ENCODE results near the gene ABCD1. TPM values are rescaled to one million over a fixed set of nuclear protein-coding genes. Genes with fewer than 3 reads are reported as not detected.
"Not testable (repeated sequence)": the region's sequence is repeated elsewhere in the genome, so short reads cannot be mapped to it uniquely, and the experiment has no call there.

Gene ABCD1
- total RNA-seq (1 to 10 TPM; 8.6 to 9.2 TPM), total RNA-seq (2.4 to 18.7 (median 8.1) reads per million in 172 experiments)
- polyA plus RNA-seq (2013, experiment 1 of 2), result 9.3 TPM
- 9.4 TPM for polyA plus RNA-seq (2013, experiment 2 of 2)

DNA sequence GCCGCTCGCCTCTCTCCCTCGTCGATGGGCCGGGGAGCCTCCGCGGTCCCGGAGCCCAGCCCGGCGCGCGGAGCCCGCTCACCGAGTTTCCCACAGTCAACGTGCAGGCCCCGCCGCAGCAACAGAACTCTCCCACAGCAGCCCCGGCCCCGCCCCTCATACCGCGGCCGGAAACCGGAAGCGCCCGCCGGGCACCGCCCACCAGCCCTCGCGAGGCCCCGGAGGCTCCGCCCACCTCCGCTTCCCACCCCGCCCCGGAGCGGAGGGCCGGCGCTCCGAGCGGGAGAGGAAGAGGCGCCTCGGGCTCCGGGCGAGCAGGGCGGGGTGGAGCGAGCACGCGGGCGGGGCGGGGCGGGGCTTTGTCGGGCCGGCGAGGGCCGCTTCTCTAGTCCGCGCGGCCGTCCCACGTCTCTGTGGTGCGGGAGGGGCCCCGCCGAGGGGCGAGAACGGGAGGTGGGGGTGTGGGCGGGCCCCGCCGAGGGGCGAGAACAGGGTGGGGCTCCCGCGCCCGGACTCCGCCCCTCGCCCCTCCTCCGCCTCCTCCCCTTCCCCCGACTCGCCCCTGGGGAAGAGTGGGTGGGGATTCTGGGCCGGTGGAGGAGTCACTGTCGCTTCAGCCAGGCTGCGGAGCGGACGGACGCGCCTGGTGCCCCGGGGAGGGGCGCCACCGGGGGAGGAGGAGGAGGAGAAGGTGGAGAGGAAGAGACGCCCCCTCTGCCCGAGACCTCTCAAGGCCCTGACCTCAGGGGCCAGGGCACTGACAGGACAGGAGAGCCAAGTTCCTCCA lies at the start of gene ABCD1, which contains the start of gene BCAP31:
TSS of gene ABCD1 (plus strand) at position 605 of the 787 bp plus-strand sequence. CDS start 411 bp downstream, outside the sequence.
TSS of gene BCAP31 (minus strand) at position 136 of the 787 bp plus-strand sequence. CDS start 1,143 bp downstream, outside the sequence.
- H3K36me3 ChIP-seq (ENCODE audit: insufficient read depth, low read length), result peaks cover 16% of the 10 kb centered on the region
- peaks cover 20% of the 10 kb centered on the region for H3K36me3 Mint-ChIP-seq (ENCODE audit: low read depth)
- H3K27me3 ChIP-seq (ENCODE audit: control insufficient read depth in 1 of 2, insufficient read depth in 2 of 2, low read length in 2 of 2), result no peaks in the 10 kb centered on the region
- peak within 1 kb of the TSS; percentile 68 to 72 for H3K27ac ChIP-seq (ENCODE audit: low read depth in 1 of 2, low read length in 2 of 2)
- peak within 1 kb of the TSS; percentile 68 for H3K4me3 ChIP-seq (ENCODE audit: low read length)
- H3K4me1 ChIP-seq (ENCODE audit: insufficient read depth, low read length), result peaks cover 59% of the 10 kb centered on the region
- peaks cover 26% of the 10 kb centered on the region for H3K4me1 Mint-ChIP-seq (ENCODE audit: low read depth)
- peak; percentile 76 to 94 (median 86) for DNase-seq
- intact Hi-C loops (cut with DNase I, micrococcal nuclease), result loop anchor here in 1 of 2 experiments (5.0 kb wide), 2 partner anchors 68 to 122 kb away; partner anchors contain the start of genes IDH3G and SSR4
- no peaks in the 10 kb centered on the region for H3K27me3 Mint-ChIP-seq
- H3K9me3 ChIP-seq (ENCODE audit: control insufficient read depth in 1 of 2, insufficient read depth in 1 of 2, low read length in 2 of 2), result no peaks in the 10 kb centered on the region
- ChIA-PET CTCF (interaction anchor here (0.7 to 0.8 kb wide), 2 partner anchors 12 to 686 kb away, joined by 3 to 5 read pairs; no protein-coding TSS in a partner anchor), POLR2A (interaction anchor here (0.6 to 1.0 kb wide), 3 partner anchors 25 to 257 kb away, joined by 3 read pairs; partner anchors contain the start of genes IDH3G and SSR4)
- TF ChIP-seq, protein P1, sequence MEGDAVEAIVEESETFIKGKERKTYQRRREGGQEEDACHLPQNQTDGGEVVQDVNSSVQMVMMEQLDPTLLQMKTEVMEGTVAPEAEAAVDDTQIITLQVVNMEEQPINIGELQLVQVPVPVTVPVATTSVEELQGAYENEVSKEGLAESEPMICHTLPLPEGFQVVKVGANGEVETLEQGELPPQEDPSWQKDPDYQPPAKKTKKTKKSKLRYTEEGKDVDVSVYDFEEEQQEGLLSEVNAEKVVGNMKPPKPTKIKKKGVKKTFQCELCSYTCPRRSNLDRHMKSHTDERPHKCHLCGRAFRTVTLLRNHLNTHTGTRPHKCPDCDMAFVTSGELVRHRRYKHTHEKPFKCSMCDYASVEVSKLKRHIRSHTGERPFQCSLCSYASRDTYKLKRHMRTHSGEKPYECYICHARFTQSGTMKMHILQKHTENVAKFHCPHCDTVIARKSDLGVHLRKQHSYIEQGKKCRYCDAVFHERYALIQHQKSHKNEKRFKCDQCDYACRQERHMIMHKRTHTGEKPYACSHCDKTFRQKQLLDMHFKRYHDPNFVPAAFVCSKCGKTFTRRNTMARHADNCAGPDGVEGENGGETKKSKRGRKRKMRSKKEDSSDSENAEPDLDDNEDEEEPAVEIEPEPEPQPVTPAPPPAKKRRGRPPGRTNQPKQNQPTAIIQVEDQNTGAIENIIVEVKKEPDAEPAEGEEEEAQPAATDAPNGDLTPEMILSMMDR (IDR thresholded peaks at IDR 0.05), result no peak
- peak within 1 kb of the TSS; percentile 84 for H3K27ac Mint-ChIP-seq
- H3K4me3 Mint-ChIP-seq, result peak within 1 kb of the TSS; percentile 91
- peak; percentile 74 for ATAC-seq (ENCODE audit: poor library complexity)
- no peaks in the 10 kb centered on the region for H3K9me3 Mint-ChIP-seq

DNA sequence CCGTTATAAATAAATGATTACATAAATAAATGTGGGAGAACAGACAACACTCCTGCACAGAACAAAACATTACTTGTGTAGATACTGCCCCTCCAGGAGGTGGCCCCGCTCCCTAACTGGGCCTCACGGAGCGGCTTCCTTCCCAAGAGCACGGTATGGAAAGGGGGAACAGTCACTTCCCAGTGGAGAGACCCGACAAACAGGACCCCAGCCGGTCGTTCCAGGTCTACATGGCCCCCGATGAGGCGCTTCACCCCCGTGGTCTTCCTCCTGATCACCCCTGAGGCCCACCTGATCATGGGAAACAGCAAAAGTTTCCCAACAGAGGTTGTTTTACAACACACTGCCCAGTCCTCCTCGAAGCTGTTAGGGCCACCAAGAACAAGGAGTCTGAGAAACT lies 43.5 kb upstream of the ABCD1 start:
- no peaks in the 10 kb centered on the region for H3K4me1 Mint-ChIP-seq (ENCODE audit: low read depth)
- POLR2A ChIA-PET, result no interaction called here
- no peak overlapping the region for H3K27ac Mint-ChIP-seq
- no peak for DNase-seq
- peaks cover 7% of the 10 kb centered on the region for H3K27me3 Mint-ChIP-seq
- intact Hi-C loops (cut with DNase I, micrococcal nuclease), result loop anchor here in 1 of 2 experiments (10.0 kb wide), 1 partner anchor 74 kb away; no protein-coding TSS in a partner anchor
- Histone ChIP-seq H3K27ac (ENCODE audit: low read depth in 1 of 2, low read length in 2 of 2) (no peak overlapping the region), H3K4me1 (ENCODE audit: insufficient read depth, low read length) (no peaks in the 10 kb centered on the region), H3K27me3 (ENCODE audit: control insufficient read depth in 1 of 2, insufficient read depth in 2 of 2, low read length in 2 of 2) (no peaks in the 10 kb centered on the region), H3K9me3 (ENCODE audit: control insufficient read depth in 1 of 2, insufficient read depth in 1 of 2, low read length in 2 of 2) (no peaks in the 10 kb centered on the region), H3K4me3 (ENCODE audit: low read length) (no peak overlapping the region), H3K36me3 (ENCODE audit: insufficient read depth, low read length) (no peaks in the 10 kb centered on the region)
- no peaks in the 10 kb centered on the region for H3K36me3 Mint-ChIP-seq (ENCODE audit: low read depth)
- TF ChIP-seq, protein P1 (IDR thresholded peaks at IDR 0.05), result no peak
- CTCF ChIA-PET, result no interaction called here
- H3K4me3 Mint-ChIP-seq, result no peak overlapping the region
- no peaks in the 10 kb centered on the region for H3K9me3 Mint-ChIP-seq
- no peak for ATAC-seq (ENCODE audit: poor library complexity)

DNA sequence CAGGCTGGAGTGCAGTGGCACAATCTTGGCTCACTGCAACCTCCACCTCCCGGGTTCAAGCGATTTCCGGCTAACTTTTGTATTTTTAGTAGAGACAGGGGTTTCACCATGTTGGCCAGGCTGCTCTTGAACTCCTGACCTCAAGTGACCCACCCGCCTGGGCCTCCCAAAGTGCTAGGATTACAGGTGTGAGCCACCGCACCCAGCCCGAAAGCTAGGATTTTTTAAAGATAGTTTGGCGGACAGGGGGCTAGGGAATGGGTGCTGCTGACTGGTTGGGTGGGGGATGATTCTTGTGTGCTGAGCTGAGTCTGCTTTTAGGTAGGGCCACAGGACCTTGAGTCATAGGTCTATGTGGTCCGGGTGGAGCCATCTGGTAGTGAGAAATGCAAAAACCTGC lies 41.2 kb upstream of the ABCD1 start:
- H3K36me3 Mint-ChIP-seq (ENCODE audit: low read depth); H3K27ac ChIP-seq (ENCODE audit: low read depth in 1 of 2, low read length in 2 of 2); CTCF ChIA-PET; H3K4me1 Mint-ChIP-seq (ENCODE audit: low read depth); H3K27me3 ChIP-seq (ENCODE audit: control insufficient read depth in 1 of 2, insufficient read depth in 2 of 2, low read length in 2 of 2); H3K27ac Mint-ChIP-seq; H3K9me3 ChIP-seq (ENCODE audit: control insufficient read depth in 1 of 2, insufficient read depth in 1 of 2, low read length in 2 of 2); H3K4me3 ChIP-seq (ENCODE audit: low read length); H3K4me1 ChIP-seq (ENCODE audit: insufficient read depth, low read length); H3K36me3 ChIP-seq (ENCODE audit: insufficient read depth, low read length); H3K27me3 Mint-ChIP-seq; H3K4me3 Mint-ChIP-seq; ATAC-seq (ENCODE audit: poor library complexity); DNase-seq; H3K9me3 Mint-ChIP-seq; POLR2A ChIA-PET: not testable (repeated sequence)
- intact Hi-C loops (cut with DNase I, micrococcal nuclease), result loop anchor here in 1 of 2 experiments (10.0 kb wide), 1 partner anchor 71 kb away; no protein-coding TSS in a partner anchor

Data from CD4-positive, alpha-beta T cell (primary cell).